ENCODE results near the gene BATF2. TPM values are rescaled to one million over a fixed set of nuclear protein-coding genes. Genes with fewer than 3 reads are reported as not detected.
"Not testable (repeated sequence)": the region's sequence is repeated elsewhere in the genome, so short reads cannot be mapped to it uniquely, and the experiment has no call there.

Gene BATF2
- total RNA-seq, 1 donor from 2014 or later = 1.0 TPM

- no peaks in the 10 kb centered on the region for H3K36me3 Mint-ChIP-seq
- peaks cover 7% of the 10 kb centered on the region for H3K4me1 Mint-ChIP-seq (ENCODE audit: unreplicated experiment)
- no peak overlapping the region for H3K27ac Mint-ChIP-seq
These were observed 35.4 kb upstream of the BATF2 start for GRCh38 chr11:65032216-65032615.

DNA sequence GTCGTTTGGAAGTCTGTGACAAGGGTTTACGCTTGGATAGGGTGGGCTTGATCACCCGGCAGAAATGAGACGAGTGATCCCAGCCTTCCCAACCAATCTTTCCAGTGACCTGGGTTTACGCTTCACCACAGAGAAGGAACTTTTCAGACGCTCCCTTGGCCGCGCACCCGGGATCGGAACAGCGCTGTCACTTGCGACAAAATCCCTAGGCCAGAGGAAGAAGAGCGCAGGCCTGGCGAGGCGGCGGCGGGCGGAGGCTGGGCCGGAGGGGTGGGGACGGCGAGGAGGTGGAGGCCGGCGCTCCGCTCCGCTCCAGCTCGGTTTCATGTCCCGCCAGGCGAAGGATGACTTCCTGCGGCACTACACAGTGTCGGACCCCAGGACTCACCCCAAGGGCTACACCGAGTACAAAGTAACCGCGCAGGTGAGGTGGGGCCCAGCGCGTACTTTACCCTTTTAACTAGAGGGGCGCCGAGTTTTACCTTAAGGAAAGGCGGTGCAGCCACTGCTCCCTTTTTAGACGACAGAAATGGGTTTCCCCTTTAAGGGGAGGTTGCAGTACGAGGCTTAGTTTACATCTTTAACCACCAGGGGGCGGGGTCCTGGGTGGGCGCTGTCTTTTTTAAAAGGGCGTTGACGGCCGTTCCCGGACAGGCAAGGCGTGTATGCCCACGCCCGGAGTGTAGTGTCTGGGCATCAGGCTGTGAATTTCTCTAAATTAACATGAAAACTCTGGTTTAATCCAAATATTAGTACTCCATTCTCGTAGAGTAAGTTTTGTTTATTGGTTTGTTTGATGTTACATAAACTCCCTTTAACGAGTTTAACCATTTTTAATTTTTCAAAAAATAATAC lies 30.7 kb upstream of the BATF2 start, which contains the start of gene SNX15:
Gene SNX15 (plus strand): TSS at position 227 of the 855 bp plus-strand sequence. CDS start 99 bp downstream, at position 326.
- H3K9me3 Mint-ChIP-seq = no peaks in the 10 kb centered on the region
- peak; percentile 91 for DNase-seq (ENCODE audit: extremely low spot score, unreplicated experiment)
- TF ChIP-seq CTCF (conservative IDR thresholded peaks at IDR 0.05) = peak; percentile 94
- H3K36me3 Mint-ChIP-seq = no peaks in the 10 kb centered on the region
- peak within 1 kb of the TSS; percentile 85 for H3K27ac Mint-ChIP-seq
- peak within 1 kb of the TSS; percentile 91 for H3K4me3 Mint-ChIP-seq
- H3K4me1 Mint-ChIP-seq (ENCODE audit: unreplicated experiment) = peaks cover 12% of the 10 kb centered on the region
- H3K27me3 Mint-ChIP-seq = no peaks in the 10 kb centered on the region

More at GRCh38 chr11:65032216-65032615, 35.4 kb upstream of the BATF2 start:
- Mint-ChIP-seq H3K9me3 (no peaks in the 10 kb centered on the region), H3K4me3 (no peak overlapping the region), H3K27me3 (no peaks in the 10 kb centered on the region)
- TF ChIP-seq CTCF (conservative IDR thresholded peaks at IDR 0.05) = no peak
- no peak for DNase-seq (ENCODE audit: extremely low spot score, unreplicated experiment)

DNA sequence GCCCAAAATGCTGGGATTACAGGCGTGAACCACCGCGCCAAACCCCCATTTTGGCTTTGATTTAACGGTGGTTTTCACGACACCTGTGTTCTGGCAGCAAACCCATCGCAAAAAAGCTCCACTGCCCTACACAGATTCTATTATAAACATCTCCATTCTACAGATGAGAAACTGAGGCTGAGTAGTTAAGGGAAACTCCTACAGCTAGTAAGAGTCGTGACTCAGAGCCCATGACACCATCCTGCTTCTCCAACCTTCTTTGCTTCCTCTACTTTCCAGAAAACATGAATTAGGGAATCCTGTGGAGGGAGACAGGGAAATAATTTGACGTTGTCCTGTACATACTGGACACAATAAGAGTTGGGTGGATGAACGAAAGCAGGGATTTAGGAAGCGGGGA lies 30.0 kb upstream of the BATF2 start:
- DNase-seq (ENCODE audit: extremely low spot score, unreplicated experiment) = no peak
- Mint-ChIP-seq H3K36me3 (peaks cover 5% of the 10 kb centered on the region), H3K27me3 (no peaks in the 10 kb centered on the region), H3K4me1 (ENCODE audit: unreplicated experiment) (peaks cover 12% of the 10 kb centered on the region), H3K4me3 (peak overlapping the region; percentile 91), H3K27ac (peak overlapping the region; percentile 85), H3K9me3 (no peaks in the 10 kb centered on the region)
- no peak for TF ChIP-seq CTCF (conservative IDR thresholded peaks at IDR 0.05)

- DNase-seq (ENCODE audit: extremely low spot score, unreplicated experiment); H3K36me3 Mint-ChIP-seq; H3K9me3 Mint-ChIP-seq; H3K27ac Mint-ChIP-seq; H3K4me3 Mint-ChIP-seq; H3K27me3 Mint-ChIP-seq: not testable (repeated sequence)
- H3K4me1 Mint-ChIP-seq (ENCODE audit: unreplicated experiment) = peaks cover 12% of the 10 kb centered on the region
These were observed 26.7 kb upstream of the BATF2 start for GRCh38 chr11:65023502-65023901.

DNA sequence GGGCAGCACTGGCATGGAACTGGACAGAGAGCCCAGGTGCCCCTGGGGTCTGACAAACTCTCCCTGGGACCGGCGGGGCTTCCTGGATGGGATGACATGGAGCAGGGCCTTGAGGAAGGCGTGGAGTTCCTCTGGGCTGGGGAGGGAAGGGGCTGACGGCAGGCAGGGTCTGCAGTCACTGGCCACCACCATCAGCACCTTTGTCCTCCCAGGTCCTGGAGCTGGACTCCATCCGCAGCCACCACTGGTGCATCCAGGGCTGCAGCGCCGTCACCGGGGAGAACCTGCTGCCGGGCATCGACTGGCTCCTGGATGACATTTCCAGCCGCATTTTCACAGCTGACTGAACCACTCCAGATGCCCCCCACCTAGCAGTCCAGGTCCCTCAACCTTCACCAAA lies 24.7 kb upstream of the BATF2 start:
- H3K36me3 Mint-ChIP-seq = peaks cover 15% of the 10 kb centered on the region
- no peak overlapping the region for H3K4me3 Mint-ChIP-seq
- H3K9me3 Mint-ChIP-seq = no peaks in the 10 kb centered on the region
- DNase-seq (ENCODE audit: extremely low spot score, unreplicated experiment) = no peak
- H3K27me3 Mint-ChIP-seq = no peaks in the 10 kb centered on the region
- TF ChIP-seq CTCF (conservative IDR thresholded peaks at IDR 0.05) = no peak
- H3K27ac Mint-ChIP-seq = no peak overlapping the region
- H3K4me1 Mint-ChIP-seq (ENCODE audit: unreplicated experiment) = peaks cover 5% of the 10 kb centered on the region

DNA sequence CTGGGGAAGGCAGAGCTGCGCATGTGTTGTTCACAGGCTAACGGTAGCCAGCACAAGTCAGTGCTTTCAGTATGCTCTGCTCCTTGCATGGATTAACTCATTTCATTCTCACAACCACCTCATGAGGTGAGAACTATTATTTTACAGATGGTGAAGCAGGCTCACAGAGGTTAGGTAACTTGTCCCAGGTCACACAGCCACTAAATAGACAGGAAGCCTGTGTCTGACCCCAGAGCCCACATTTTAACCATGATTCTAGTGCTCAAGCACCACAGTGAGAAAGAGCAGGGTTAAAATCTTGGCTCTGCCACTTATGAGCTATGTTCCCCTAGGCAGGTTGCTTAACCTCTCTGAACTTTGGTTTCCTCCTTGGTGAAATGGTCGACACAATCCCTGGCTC lies 24.2 kb upstream of the BATF2 start:
- no peak for TF ChIP-seq CTCF (conservative IDR thresholded peaks at IDR 0.05)
- Mint-ChIP-seq H3K4me3 (no peak overlapping the region), H3K27me3 (no peaks in the 10 kb centered on the region), H3K9me3 (no peaks in the 10 kb centered on the region), H3K27ac (no peak overlapping the region), H3K4me1 (ENCODE audit: unreplicated experiment) (peaks cover 8% of the 10 kb centered on the region), H3K36me3 (peaks cover 19% of the 10 kb centered on the region)
- no peak for DNase-seq (ENCODE audit: extremely low spot score, unreplicated experiment)
